Duodenal mucosa (tissue), 2 donors: ENCODE results near the gene CCDC148.

Experiments used
- H3K27ac ChIP-seq: one replicate; pipeline ENCODE4 v1.7.0; 2013; ENCODE audit warnings: low read depth, low read length
- H3K27me3 ChIP-seq, 2 donors: one replicate each; pipeline ENCODE4 v1.7.0; 2013; ENCODE audit warnings: low read length in 2 of 2, control low read depth in 1 of 2; ENCODE audit not compliant: insufficient read depth in 2 of 2, control insufficient read depth in 1 of 2
- H3K36me3 ChIP-seq, 2 donors: one replicate each; pipeline ENCODE4 v1.7.0; 2013; ENCODE audit warnings: low read length in 2 of 2, control low read depth in 1 of 2; ENCODE audit not compliant: insufficient read depth in 2 of 2, control insufficient read depth in 1 of 2
- H3K4me1 ChIP-seq, 2 donors: one replicate each; pipeline ENCODE4 v1.7.0; 2013; ENCODE audit warnings: low read length in 2 of 2, control low read depth in 1 of 2; ENCODE audit not compliant: insufficient read depth in 2 of 2, control insufficient read depth in 1 of 2
- H3K4me3 ChIP-seq, 2 donors: one replicate each; pipeline ENCODE4 v1.7.0; 2013; ENCODE audit warnings: low read length in 2 of 2, low read depth in 1 of 2
- H3K9ac ChIP-seq, 2 donors: one replicate each; pipeline ENCODE4 v1.7.0; 2013; ENCODE audit warnings: low read length in 2 of 2, low read depth in 1 of 2
- H3K9me3 ChIP-seq, 2 donors: one replicate each; pipeline ENCODE4 v1.7.0; 2013; ENCODE audit warnings: low read length in 2 of 2, control low read depth in 1 of 2; ENCODE audit not compliant: control insufficient read depth in 1 of 2

Gene CCDC148

GRCh38 chr2:158467248-158467647, 10.7 kb upstream of the CCDC148 start:
- H3K27ac ChIP-seq: no peak overlapping the region
- H3K9me3 ChIP-seq: no peaks in the 10 kb centered on the region
- no peaks in the 10 kb centered on the region for H3K27me3 ChIP-seq
- no peaks in the 10 kb centered on the region for H3K4me1 ChIP-seq
- H3K36me3 ChIP-seq: peaks cover 0 to 11% of the 10 kb centered on the region in 2 donors
- H3K4me3 ChIP-seq: no peak overlapping the region
- no peak overlapping the region for H3K9ac ChIP-seq

- H3K27ac ChIP-seq: no peak overlapping the region
- no peaks in the 10 kb centered on the region for H3K9me3 ChIP-seq
- no peaks in the 10 kb centered on the region for H3K27me3 ChIP-seq
- H3K4me3 ChIP-seq: no peak overlapping the region
- no peak overlapping the region for H3K9ac ChIP-seq
- H3K4me1 ChIP-seq: peaks cover 0 to 14% of the 10 kb centered on the region in 2 donors
- H3K36me3 ChIP-seq: peaks cover 0 to under 1% of the 10 kb centered on the region in 2 donors
These were observed 8.1 kb upstream of the CCDC148 start for GRCh38 chr2:158464426-158465281.

DNA sequence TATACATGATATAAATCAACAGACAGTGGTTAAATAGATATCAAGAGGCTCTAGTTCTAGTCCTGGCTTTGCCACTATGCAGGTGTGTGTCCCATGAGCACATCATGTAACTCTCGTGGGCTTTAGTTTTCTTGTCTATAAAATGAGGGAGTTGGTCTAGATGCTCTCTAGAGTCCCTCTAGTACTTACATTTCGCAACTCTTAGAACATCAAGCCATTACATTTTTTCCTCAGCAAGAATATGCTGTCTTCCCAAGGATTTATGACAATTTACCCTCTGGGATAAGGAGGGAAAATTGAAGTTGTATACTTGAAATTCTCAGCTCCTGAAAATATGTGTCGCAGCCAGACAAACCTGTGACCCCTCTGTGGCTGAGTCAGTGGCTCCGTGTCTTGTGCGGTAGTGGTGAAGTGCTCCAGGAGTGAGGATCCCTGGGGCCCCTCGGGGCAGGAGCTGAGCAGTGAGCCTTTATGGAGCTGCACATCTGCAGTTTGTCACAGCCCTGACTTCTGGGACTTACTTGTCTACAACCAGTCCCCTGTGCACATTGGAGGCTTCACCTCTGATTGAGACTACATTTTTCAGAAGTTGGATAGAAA, 7.0 kb upstream of the CCDC148 start:
- Histone ChIP-seq H3K9me3 (no peaks in the 10 kb centered on the region), H3K27me3 (no peaks in the 10 kb centered on the region), H3K36me3 (no peaks in the 10 kb centered on the region), H3K4me1 (peaks cover 8 to 22% of the 10 kb centered on the region in 2 donors), H3K9ac (no peak overlapping the region), H3K27ac (no peak overlapping the region), H3K4me3 (no peak overlapping the region)

GRCh38 chr2:158460632-158461297, 4.2 kb upstream of the CCDC148 start:
- Histone ChIP-seq H3K27ac (no peak overlapping the region), H3K4me1 (peaks cover 22 to 33% of the 10 kb centered on the region in 2 donors), H3K27me3 (no peaks in the 10 kb centered on the region), H3K9me3 (no peaks in the 10 kb centered on the region), H3K9ac (no peak overlapping the region), H3K36me3 (no peaks in the 10 kb centered on the region), H3K4me3 (peak overlapping the region in 1 of 2 donors; percentile 15)

DNA sequence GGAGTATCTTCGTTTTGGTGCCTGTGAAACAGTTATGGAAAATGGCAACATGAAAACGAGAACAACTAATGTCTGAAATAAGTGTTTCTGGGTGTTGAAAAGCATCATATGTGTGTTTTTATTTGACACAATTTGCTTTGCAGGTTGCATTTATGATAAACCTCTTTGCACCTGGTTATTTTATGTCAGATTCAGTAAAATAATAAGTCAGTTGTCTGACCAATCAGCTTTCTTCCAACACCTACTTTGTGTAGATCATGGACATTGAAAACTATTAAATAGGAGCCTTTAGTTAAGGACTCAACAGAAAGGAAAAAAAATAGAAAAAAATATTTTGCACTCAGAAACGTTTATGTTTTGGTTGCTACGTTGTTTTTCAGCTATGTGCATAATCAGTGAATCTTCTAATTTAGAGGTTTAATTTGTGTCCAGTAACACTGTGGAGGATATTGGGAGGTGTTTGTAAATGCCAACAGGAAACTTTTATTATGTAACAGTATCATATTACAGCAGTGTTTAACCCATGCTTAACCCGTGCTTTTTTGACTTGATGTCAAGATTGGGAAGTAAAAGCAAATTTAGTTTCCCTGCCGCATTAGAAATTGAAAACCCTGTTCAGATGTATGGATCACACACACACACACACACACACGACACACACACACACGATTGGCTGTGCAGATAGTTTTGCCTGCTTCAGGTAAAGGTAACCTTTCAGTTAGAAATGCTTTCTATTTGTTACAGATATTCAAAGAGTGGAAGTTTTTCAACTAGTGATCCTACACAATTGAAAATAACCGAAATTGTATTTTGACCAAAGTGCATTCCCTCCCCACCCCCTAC, 2.8 kb upstream of the CCDC148 start:
- no peaks in the 10 kb centered on the region for H3K27me3 ChIP-seq
- H3K9me3 ChIP-seq: no peaks in the 10 kb centered on the region
- H3K36me3 ChIP-seq: no peaks in the 10 kb centered on the region
- H3K4me1 ChIP-seq: peaks cover 22 to 33% of the 10 kb centered on the region in 2 donors
- H3K4me3 ChIP-seq: no peak overlapping the region
- no peak overlapping the region for H3K27ac ChIP-seq
- H3K9ac ChIP-seq: no peak overlapping the region

GRCh38 chr2:158458617-158458920, 2.0 kb upstream of the CCDC148 start:
- Histone ChIP-seq H3K27ac (no peak overlapping the region), H3K4me3 (peak overlapping the region; percentile 77 to 91), H3K36me3 (no peaks in the 10 kb centered on the region), H3K4me1 (peaks cover 22 to 33% of the 10 kb centered on the region in 2 donors), H3K27me3 (no peaks in the 10 kb centered on the region), H3K9me3 (no peaks in the 10 kb centered on the region), H3K9ac (peak overlapping the region; percentile 62 to 81)

DNA sequence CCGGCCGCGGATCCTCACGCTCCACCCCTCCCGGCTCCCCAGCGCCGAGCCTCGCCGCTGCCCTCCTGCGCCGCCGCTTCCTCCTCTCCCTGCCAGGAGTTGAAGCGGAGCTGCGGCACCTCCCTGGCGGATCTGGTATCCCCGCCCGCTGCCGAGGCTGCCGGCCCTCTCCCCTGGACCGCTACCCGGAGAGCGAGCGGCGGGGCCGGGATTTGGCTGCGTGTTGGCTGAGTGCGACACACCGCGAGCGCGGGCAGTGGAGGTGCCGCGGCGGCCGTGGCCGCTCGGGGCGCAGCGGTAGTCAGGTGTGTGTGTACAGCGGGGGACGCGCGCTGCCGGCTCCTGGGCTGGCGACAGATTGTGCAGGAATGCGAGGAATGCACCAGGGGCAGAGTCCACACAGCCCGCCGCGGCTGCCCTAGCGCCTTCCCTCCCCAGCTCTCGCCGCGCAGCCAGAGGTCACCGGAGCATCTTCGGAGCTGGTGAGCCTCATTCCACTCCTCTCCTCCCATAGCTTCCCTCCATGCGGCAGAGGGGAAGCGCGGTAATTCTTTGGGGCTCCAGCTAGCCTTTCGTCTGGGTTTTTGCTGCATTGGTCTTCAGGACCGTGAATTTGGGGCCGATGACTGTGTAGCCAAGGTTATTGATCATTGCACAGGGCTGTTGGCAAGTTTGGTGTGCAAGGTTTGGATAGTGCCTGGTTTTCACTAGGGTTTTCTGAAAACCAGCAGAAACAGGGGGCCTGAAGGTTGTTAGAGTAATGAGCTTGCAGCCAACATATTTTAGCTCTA, 1.5 kb upstream of the CCDC148 start:
- no peaks in the 10 kb centered on the region for H3K36me3 ChIP-seq
- H3K4me1 ChIP-seq: peaks cover 22 to 33% of the 10 kb centered on the region in 2 donors
- peak overlapping the region; percentile 88 for H3K27ac ChIP-seq

DNA sequence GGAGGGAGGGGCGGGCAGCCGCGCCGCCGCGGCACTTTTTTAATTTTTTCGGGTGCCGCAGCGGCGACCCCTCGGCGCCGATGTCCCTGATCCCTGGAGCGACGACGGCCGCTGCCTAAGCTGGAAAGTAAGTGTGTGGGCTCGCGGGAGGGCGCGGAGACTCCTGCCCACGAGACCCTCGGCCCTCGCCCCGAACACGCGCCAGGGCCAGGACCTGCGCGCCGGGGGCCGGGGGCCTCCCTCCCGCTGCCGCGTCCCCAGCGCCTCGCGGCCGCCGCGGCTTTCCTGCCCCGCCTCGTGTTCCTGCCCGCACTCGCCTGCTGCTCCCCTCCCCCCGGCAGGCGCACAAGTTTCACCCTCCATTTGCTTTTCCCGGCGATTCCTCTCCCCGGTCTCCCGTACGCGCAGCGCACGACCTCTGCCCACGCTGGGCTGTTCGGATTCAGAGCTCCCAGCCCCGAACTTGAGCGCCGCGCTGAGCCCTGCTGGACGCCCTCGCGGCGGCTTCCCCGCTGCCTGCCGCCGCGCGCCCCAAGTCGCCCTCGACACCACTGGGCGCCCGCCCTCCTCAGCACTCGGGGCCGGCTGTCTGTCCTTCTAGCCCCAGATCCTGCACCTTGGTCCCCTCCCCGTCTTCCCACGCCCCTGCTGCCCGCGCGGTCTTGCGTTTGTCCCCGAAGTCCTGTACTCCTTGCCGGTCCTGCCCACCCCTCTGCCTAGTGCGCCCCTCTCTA, 706 bp upstream of the CCDC148 start:
- Histone ChIP-seq H3K36me3 (no peaks in the 10 kb centered on the region), H3K9me3 (no peaks in the 10 kb centered on the region), H3K27ac (peak overlapping the region; percentile 88), H3K4me1 (peaks cover 22 to 33% of the 10 kb centered on the region in 2 donors), H3K9ac (peak overlapping the region; percentile 62 to 81), H3K4me3 (peak overlapping the region; percentile 77 to 91), H3K27me3 (no peaks in the 10 kb centered on the region)

More for the DNA sequence above, 1.5 kb upstream of the CCDC148 start:
- Histone ChIP-seq H3K9ac (peak overlapping the region; percentile 62 to 81), H3K9me3 (no peaks in the 10 kb centered on the region), H3K4me3 (peak overlapping the region; percentile 77 to 91), H3K27me3 (no peaks in the 10 kb centered on the region)

DNA sequence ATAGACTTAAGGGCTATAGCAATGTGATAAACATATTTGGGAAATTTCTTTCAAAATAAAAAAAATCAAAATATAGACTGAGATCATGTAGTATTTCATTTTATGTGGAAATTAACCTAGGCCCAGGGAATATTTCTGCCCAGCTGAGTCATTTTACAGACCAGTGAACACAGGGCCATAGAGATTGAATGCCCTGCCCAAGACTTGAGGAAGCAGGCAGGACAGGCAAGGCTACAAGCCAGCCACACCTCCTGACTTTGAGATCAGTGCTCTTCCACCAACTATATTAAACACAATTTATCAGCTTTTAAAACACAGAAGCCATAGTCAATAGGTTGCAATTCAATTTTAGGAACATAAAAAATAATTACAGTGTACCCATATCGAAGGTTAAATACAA, 12.9 kb downstream of the CCDC148 start:
- Histone ChIP-seq H3K27ac (no peak overlapping the region), H3K9me3 (no peaks in the 10 kb centered on the region), H3K36me3 (no peaks in the 10 kb centered on the region), H3K9ac (no peak overlapping the region), H3K27me3 (no peaks in the 10 kb centered on the region), H3K4me3 (no peak overlapping the region), H3K4me1 (no peaks in the 10 kb centered on the region)
